Erythroblast (primary cell): ENCODE data around the gene CCNF.

Experiments used
- DNase-seq, 2 experiments: peaks; one replicate each; lab custom pipeline; 2025; lab: John Stamatoyannopoulos, UW
- GATA1 ChIP-seq: IDR thresholded peaks from 2 replicates; pipeline ENCODE4 v1.6.1; 2011; ENCODE audit warnings: low read depth, mild to moderate bottlenecking, control low read depth, low read length, moderate library complexity
- POLR2A ChIP-seq: IDR thresholded peaks from 2 replicates; pipeline ENCODE4 v1.6.1; 2011; ENCODE audit warnings: mild to moderate bottlenecking, low read length

The CCNF gene

GRCh38 chr16:2497116-2497630, 67.9 kb downstream of the CCNF start:
- TF ChIP-seq POLR2A (no peak), GATA1 (no peak)
- DNase-seq = peak; percentile 56 to 61

- no peak for TF ChIP-seq GATA1
- no peak for TF ChIP-seq POLR2A
- DNase-seq = no peak
Measured at GRCh38 chr16:2497695-2498484, 68.6 kb downstream of the CCNF start.

GRCh38 chr16:2498531-2499253, 69.4 kb downstream of the CCNF start:
- no peak for DNase-seq
- TF ChIP-seq GATA1 = no peak
- TF ChIP-seq POLR2A = no peak

- no peak for DNase-seq
- TF ChIP-seq GATA1 (no peak), POLR2A (no peak)
Measured at GRCh38 chr16:2499454-2499853, 70.2 kb downstream of the CCNF start.

- TF ChIP-seq POLR2A (no peak), GATA1 (no peak)
- no peak for DNase-seq
Measured at GRCh38 chr16:2499890-2500429, 70.7 kb downstream of the CCNF start.

GRCh38 chr16:2500430-2500917, 71.2 kb downstream of the CCNF start:
- no peak for DNase-seq

GRCh38 chr16:2500918-2501750, 71.9 kb downstream of the CCNF start:
- peak; percentile 82 to 91 for DNase-seq
- TF ChIP-seq GATA1 = no peak
- TF ChIP-seq POLR2A = no peak

More at GRCh38 chr16:2500430-2500917, 71.2 kb downstream of the CCNF start:
- TF ChIP-seq POLR2A (no peak), GATA1 (no peak)

- no peak for TF ChIP-seq POLR2A
- no peak for TF ChIP-seq GATA1
- DNase-seq = no peak
Measured at GRCh38 chr16:2501946-2502895, 73.0 kb downstream of the CCNF start.

GRCh38 chr16:2505695-2506094, 76.4 kb downstream of the CCNF start:
- DNase-seq = no peak
- no peak for TF ChIP-seq GATA1
- no peak for TF ChIP-seq POLR2A

GRCh38 chr16:2507052-2507659, 77.9 kb downstream of the CCNF start:
- no peak for DNase-seq
- TF ChIP-seq POLR2A (no peak), GATA1 (no peak)

GRCh38 chr16:2507665-2508064, 78.4 kb downstream of the CCNF start:
- TF ChIP-seq POLR2A = no peak
- TF ChIP-seq GATA1 = no peak
- no peak for DNase-seq
